Putamen (tissue), 1 donor: Measurements from ENCODE around the gene IPO7.
A peak's percentile ranks its signal among the peaks of the same experiment; 100 is the strongest.
"Not testable (repeated sequence)": the region's sequence is repeated elsewhere in the genome, so short reads cannot be mapped to it uniquely, and the experiment has no call there.

Experiments
- DNase-seq: peaks from one replicate; pipeline ENCODE4 v3.0.0-alpha.2; 2016; ENCODE audit warnings: low spot score

IPO7 gene

DNA sequence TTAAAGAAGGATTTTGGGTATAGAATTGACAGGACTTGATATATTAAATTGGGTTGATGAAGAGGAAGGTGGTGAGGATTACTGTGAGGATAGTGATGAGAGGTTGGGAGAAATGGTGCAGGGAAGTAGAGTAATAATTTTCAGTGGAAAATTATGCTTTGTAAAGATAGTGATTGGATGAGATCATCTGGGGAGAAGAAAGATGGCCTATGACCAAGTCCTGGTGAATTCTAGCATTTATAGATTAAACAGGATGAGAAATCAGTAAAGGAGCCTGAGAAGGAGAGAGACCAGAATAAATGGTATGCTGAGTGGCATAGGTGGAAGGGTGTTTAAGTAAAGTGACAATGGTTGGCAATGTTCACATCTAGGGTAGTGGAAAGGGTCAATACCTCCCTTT, 15.0 kb downstream of the IPO7 start:
- no peak for DNase-seq

DNA sequence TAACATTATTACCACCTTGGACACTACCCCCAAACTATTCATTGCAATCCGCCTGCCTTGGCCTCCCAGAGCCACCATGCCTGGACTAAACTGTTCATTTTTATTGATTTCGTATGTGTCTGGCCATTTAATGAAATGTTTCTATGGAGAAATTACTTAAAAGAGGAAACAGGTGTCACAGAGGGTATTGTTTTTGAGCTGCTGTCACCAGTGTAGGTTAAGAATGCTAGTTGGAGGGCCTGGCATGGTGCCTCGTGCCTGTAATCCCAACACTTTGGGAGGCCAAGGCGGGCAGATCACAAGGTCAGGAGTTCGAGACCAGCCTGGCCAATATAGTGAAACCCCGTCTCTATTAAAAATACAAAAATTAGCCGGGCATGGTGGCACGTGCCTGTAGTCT, 17.4 kb downstream of the IPO7 start:
- not testable (repeated sequence) for DNase-seq

DNA sequence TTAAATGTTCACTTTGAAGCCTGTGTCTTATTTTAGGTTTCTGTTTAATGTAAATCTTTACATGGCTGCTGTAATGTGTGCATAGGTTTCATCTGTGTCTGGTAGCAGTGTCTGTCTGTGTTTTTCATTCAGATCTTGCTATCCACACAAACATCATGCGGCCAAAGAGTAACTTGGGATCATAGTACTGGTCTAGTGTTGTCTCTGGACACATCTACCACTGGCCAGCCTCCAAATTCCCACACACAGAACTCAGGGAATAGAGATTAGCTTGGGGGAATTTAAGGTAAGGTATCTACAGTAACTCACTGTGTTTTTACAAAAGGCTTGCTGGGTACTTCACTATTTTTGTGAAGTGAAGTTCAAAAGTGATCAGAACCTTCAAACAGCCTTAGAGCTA, 44.3 kb downstream of the IPO7 start:
- DNase-seq: no peak

DNA sequence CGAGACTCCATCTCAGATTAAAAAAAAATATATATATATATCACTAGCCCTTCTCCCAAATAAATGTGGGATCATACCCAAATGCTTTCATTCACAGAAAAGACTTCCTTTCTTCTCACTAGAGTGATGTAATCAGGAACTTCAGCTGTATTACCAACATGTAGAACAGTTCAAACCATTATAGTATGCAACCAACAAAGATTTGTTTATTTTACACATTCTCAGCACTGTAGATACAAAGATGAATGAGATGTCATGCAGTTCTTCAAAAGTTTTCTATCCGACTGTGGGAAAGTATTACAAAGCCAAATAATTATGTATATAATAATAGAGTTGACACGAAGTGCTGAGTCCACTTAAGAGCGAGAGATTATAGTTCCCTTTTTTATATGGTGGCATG, 54.2 kb downstream of the IPO7 start:
- DNase-seq: no peak

DNA sequence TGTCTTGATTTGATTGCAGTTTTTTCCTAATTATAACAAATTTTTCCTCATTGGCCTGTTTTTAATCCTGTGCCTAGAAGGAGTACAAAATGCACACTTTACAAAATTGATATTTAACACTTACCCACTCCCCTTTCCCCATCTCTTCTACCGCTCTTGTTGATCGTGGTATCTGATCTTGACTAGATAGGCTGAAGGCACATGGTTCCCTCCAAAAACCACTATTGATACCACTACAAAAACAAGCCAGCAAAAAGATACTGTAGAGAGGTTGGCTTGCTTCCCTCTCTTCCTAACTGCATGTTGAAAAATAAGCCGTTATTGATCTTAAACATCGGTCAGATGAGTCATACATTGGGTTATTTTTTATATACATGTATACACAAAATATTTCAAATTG, 61.8 kb downstream of the IPO7 start:
- no peak for DNase-seq

DNA sequence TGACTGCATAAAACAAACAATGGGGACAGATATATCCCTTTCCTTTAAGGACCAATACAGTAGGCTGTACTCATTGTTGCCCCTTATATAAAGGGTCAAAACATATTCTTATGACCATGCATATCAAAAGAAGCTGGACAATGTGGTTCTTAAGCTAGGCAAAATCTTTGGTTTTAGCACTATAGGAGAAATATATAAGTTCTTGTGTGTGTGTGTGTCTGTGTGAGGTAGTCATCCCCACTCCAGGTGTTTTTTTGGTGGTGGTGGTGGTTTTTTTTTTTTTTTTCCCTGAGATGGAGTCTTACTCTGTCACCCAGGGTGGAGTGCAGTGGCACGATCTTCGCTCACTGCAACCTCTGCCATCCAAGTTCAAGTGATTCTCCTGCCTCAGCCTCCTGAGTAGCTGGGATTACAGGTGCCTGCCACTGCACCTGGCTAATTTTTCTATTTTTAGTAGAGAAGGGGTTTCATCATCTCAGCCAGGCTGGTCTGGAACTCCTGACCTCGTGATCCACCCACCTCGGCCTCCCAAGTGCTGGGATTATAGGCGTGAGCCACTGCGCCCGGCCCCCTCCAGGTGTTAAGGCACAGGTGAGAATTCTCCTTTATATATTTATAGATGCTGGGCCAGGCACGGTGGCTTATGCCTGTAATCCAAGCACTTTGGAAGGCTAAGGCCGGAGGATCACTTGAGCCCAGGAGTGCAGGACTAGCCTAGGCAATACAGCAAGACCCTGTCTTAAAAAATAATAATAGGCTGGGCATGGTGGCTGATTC, 64.3 kb downstream of the IPO7 start:
- no peak for DNase-seq

DNA sequence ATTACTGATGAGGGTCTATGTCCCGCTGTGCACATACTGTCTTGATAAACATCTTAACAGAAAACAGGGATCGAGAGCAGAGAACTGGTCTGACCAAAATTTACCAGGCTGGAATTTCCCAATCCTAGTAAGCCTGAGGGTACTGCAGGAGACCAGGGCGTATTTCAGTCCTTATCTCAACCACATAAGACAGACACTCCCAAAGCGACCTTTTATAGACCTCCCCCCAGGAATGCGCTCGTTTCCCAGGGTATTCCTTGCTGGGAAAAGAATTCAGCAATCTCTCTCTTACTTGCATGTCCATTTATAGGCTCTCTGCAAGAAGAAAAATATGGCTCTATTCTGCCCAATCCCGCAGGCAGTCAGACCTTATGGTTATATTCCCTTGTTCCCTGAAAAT, 67.6 kb downstream of the IPO7 start:
- DNase-seq: not testable (repeated sequence)

DNA sequence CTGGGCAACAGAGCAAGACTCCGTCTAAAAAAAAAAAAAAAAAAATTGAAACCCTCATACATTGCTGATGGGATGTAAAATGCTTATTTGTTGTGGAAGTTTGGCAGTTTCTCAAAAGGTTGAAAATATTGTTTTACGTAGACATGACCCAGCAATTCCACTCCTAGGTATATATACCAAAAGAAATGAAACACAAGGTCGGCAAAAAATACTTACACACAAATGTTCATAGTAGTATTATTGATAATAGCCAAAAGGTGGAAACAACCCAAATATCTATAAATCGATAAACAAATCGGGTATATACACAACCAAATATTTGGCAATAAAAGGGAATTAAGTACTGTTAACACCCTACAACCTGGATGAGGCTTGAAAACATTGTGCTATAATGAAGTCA, 71.3 kb downstream of the IPO7 start:
- DNase-seq: no peak

DNA sequence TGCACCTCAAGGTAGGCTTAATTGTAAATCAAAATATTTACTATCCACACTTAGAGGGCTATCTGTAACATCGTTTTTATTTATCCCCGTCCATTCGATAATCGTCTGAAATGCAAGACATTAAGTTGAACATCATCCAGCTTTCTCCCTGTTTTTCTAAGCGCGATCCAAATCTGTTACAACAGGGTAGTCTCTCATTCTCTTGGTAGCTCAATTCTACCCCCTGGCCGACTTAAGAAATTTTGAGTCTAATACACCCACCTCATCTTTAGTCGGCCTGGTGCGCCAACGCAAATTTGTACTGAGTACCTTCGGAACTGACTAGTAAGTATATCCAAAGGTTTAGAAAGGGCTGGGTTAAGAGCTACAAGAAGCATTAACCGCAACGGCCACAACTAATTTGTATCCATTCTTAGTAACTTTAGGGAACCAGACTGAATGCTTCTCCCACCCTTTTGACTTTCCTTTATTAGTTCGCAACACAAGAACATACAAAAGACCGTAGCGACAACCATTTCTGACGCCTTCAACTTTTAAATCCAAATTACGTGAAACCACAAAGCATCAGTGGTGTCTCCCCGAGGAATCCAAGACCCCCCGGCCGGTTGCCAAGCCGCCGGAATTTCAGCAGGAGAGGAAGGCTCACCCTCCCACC, 75.3 kb downstream of the IPO7 start:
- DNase-seq: peak; percentile 48

DNA sequence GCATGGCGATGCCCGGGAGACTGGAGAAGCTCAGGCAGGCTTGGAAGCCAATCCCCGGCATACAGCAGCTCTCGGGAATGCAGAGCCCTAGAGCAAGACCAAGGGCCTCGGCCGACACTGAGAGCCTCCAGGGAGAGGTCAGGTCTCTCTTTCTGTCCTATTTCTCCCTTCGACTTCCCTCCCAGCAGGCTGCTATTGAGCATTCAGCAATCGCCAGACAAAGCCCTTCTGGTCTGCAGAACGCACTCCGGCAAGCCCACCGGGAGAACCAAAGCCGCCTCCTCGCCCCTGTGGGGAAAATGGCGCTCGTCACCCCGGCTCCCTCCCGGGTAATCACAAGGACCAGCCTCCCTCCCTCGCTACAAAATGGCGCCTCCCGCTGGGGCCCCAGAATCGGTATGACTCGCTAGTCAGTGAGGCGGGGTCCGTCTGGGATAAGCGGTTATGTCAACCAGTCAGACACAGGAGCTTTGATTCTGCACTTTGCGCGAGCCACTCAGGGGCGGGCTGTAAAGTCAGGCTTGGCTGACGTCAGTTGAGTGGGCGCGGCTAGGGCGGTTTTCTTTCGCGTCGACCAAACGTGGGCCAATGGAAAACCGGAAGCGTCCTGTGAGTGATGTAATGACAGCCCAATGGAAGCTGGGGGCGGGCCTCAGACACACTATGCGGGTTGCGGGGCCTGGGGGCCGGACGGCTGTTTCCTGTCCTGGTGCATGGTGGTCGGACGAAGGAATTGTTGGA, 76.0 kb downstream of the IPO7 start, which contains the start of gene ZNF143:
TSS of gene ZNF143 (plus strand) at position 691 of the 741 bp plus-strand sequence. CDS start 10,297 bp downstream, outside the sequence.
- peak; percentile 100 for DNase-seq

DNA sequence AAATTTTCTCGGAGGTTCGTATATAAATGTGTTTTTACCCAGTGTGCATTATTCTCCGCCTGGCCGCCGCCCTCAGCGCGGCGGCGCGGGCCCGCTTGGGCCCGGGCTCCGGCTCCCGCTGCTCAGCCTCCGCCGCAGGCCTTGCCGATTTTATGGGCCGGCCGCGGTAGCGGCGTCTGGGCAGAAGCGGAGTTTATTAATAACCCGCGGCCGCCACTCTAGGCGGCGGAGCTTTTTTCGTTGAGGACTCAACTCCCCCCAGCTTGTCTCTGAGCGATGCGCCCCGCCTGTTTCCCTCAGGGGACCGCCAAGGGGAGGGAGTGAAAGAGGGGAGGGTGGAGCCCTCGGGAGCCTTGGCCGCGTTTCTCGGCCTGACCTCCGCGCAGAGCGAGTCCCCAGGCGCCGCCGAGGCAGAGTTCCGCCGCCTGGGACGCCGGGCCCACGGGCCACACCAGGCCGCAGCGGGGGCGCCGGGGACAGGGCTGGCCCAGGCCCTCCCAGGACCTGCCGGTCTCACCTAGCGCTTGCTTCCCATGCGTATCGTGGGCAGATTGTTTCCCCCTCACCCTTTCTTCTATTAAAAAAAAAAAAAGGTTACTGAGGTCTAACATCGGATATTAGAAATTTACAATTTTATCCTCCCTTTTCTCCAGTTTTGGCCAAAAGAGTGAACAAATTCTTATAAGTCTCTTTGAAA, 76.8 kb downstream of the IPO7 start:
- peak; percentile 94 for DNase-seq

DNA sequence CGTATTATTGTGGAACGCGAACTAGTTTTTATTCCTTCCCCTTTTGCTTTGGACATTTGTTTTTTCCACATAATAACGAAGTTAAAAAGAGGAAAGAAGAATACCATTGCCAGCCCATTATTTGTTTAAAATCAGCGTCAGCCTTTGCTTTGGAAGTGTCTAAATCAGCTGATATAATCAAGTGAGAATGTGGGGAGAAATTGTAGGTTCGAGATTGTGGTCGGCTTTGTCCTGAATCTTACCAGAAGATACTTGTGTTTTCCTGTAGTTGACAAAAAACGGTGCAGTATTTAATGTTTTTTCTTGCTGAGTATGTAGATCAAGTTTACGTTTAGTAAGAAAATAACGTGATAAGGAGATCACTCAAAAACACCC, 77.3 kb downstream of the IPO7 start:
- peak; percentile 23 for DNase-seq

DNA sequence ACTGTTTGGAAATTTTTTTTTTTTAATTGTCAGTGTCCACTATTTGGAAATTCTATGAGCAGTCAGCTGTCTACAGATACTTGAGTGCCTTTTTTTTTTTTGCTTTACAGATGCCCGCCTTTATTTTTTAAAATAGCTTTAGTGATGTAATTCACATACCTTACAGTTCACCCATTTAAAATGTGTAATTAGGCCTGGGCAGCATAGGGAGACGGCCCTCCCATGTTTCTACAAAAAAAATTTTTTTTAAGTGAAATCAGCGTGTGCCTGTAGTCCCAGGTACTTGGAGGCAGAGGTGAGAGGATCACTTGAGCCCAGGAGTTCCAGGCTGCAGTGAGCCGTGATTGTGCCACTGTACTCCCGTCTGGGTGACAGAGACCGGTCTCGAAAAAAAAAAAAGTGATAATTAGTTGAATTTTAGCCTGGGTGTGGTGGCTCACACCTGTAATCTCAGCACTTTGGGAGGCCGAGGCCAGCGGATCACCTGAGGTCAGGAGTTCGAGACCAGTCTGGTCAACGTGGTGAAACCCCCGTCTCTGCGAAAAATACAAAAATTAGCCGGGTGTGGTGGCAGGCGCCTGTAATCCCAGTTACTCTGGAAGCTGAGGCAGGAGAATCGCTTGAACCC, 77.8 kb downstream of the IPO7 start:
- DNase-seq: no peak

DNA sequence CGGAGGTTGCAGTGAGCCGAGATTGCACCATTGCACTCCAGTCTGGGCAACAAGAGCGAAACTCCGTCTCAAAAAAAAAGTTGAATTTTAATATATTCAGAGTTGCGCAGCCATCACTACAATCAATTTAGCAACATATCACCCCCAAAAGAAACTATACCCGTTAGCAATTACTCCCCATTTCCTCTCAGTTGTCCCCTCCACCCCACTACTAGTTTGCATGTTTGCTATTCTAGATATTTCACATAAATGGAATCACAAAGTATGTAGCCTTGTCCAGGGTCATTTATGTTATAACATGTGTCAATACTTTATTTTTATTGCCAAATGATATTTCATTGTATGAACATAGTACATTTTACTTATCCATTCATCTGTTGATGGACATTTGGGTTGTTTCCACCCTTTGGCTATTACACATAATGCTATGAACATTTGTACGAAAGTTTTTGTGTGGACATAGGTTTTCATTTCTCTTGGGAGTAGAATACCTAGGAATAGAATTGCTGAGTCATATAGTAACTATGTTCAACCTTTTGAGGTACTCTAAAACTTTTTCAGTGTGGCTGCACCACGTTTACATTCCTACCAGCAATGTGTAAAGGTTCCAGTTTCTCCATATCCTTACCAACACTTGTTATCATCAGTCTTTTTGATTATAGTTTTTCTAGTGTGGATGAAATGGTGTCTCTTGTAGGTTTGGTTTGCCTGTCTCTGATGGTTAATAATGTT, 78.5 kb downstream of the IPO7 start:
- no peak for DNase-seq

DNA sequence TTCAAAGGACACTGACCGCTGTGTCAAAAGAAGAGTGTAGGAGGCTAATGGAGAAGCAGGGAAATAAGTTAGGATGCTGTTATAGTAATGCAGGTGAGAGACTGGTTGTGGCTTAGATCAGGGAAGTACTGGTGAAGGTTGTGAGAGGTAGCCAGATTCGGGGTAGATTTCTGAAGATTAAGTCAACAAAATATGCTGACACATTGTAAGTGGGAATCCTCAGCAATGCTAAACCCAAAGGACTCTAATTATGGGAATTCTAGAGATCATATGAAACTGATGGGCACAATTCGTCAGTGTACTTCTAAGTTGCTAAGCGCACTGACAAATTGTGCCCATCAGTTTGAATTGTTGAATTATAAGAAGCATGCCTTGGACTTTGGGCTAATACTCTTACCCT, 86.3 kb downstream of the IPO7 start:
- DNase-seq: no peak

DNA sequence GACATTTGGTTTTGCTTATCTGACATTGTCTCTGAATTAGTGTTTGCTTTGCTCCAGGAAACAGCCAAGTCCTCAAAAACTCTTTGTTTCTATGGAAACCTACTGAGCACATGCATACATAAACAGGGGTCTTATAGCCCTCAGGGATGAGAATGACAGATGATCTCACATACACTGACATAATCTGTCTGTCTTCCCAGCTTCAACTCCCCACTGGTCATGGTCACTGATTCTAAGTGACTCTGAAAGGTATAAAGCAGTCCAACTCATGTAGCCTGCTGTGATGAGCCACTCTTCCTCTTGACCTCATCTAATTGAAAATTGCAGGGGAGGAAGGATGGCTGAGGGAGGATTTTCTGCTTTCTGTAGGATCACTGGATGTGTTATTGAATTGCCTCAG, 89.0 kb downstream of the IPO7 start:
- no peak for DNase-seq

DNA sequence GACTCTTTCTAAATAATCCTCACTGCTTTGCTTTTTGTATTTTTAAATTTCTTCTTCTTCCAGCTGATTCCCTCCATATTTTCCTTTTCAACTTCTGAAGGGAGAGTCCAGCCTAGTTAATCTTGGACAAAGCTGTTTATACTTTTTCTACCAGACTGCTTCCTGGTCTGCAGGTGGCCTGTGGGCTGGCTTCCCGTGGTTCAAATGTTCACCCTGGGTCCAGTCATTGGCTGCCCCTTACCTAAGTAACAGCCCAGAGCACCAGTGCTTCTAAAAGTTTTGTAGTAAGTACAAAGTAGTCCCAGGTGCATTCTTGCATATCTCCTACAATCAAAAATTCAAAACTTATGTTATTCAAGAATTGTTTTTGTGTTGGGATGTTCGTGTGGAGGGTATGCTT, 95.4 kb downstream of the IPO7 start:
- DNase-seq: no peak

DNA sequence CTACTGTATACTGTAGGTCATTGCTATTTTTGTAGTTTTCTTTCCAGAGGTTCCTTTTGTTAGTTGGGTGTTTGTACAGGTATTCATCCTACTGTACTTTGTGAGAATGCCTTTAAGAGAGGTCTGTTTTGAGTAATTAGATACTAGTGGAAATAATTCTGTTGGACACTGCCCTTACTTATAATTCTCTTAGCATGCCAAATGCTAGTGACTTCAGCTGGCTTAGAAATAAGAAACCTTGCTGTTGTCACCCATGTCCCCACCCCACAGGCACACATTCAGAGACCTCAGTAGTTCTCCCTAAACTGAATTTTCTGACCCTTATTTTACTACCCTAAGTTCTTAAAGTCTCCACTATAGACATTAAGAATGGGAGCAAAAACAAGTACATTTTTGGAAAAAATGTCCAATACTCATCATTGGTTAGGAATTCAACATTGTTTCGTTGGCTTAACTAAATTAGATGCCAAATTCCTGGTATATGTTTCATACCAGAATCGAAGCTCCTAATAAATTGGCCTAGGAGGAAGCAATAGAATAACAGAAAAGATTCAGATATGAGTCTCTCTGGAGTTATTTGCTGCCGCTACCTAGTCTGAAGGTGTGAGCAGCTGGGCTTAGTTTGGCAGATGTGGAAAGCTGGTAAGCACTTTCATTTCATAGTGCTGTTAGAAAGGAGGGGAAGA, 104.8 kb downstream of the IPO7 start:
- DNase-seq: no peak

DNA sequence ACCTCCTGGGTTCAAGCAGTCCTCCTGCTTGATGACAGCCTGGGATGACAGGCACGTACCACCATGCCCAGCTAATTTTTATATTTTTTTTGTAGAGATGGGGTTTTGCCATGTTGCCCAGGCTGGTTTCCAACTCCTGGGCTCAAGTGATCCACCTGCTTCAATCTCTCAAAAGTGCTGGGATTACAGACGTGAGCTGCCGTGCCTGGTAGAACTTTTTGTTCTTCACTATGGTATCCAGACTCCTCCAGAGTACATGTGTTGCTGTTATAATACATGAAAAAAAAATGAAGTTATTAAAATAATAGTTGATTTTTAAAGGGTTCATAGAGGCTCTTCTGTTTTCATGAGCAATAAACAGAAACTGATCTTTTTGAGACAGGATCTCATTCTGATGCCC, 105.9 kb downstream of the IPO7 start:
- DNase-seq: no peak

DNA sequence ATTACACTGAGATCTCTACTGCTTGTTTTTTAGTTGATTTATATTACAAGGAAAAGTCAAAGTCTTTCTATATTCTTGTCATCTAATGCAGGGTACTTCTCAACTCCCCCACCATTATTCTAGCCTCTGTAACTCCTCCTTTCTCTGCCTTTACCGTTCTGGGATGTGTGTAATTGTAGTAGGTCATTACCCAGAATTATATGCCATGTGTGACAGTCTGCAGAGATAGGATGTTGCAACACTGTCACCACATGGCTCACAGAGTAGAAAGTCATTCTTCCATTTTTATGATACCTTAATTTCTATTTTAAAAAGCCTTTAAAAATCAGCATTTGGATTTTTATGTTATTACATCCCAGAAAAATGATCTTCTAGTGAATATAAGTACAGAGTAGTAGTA, 109.0 kb downstream of the IPO7 start:
- no peak for DNase-seq

DNA sequence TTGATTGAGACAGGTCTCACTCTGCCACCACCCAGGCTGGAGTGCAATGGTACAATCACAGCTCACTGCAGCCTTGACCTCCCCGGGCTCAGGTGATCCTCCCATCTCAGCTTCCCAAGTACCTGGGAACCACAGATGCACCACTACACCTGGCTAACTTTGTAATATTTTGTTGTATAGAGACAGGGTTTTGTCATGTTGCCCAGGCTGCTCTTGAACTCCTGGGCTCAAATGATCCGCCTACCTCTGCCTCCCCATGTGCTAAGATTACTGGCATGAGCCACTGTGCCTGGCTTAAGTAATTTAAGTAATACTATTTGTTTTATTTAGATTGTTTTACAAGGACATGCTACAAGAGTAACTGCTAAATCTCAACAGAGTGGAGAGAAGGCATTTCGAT, 109.9 kb downstream of the IPO7 start:
- DNase-seq: no peak
